ENCODE results near the gene ADRB2.
"Not testable (repeated sequence)": the region's sequence is repeated elsewhere in the genome, so short reads cannot be mapped to it uniquely, and the experiment has no call there.

ADRB2 gene

GRCh38 chr5:148826053-148826738 lies at the start of gene ADRB2:
TSS of gene ADRB2 (plus strand) at chr5:148826611. CDS start at chr5:148826832, 221 bp downstream.
- DNase-seq = peak; percentile 3

- no peak for DNase-seq
These were observed 49.6 kb upstream of the ADRB2 start for GRCh38 chr5:148776780-148777179.

- DNase-seq = no peak
These were observed 47.5 kb upstream of the ADRB2 start for GRCh38 chr5:148778882-148779281.

DNA sequence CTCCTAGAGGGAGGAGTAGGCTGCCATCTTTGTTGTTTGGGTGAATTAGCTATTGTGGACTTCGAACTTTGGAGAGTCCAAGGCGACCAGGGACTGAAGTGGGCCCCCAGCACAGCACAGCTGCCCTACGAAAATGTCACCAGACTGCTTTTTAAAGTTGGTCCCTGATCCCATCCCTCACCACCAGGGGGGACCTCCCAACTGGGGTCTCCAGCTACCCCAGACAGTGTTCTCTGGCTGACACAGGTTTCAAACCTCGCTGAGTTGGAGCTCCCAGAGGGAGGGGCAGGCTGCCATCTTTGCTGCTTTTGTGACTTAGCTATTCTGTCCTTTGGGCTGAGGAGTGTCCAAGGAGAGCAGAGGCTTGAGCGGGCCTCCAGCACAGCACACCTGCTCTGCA lies 45.7 kb upstream of the ADRB2 start:
- DNase-seq = no peak

- no peak for DNase-seq
These were observed 44.6 kb upstream of the ADRB2 start for GRCh38 chr5:148781766-148782165.

DNA sequence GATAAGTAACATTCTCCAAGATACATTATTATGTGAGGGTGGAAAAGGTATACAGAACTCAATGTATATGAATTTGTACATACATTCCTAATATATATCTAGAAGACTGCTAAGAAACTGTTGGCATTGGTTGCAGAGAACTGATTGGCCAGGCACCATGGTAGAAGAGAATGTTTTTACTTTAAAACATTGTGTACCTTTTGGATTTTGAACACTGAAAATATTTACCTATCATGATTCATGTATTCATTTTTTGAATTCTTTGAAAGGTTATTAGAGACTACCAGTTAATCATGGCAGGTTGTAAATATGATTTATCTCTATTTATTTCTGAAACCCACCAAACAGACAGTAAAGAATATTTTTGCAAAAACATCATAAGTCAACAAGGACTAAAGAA lies 41.2 kb upstream of the ADRB2 start:
- no peak for DNase-seq

DNA sequence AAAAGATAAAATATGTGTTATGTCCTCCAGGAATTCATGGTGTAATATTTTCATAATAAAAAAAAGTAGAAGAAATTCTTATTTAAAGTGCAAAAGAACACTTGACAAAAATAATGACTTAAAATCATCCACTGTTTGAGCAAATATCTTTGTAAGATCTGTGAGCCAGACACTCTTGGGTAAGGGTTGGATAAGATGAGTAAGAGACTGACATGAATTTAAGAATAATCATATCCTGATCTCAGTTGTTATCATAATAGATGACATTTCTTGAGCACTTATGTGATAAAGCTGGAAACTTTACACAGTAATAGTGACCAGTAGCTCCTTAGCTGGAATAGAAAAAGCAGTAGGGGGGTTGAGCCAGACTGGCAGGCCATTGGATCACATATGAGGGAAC lies 40.0 kb upstream of the ADRB2 start:
- no peak for DNase-seq

DNA sequence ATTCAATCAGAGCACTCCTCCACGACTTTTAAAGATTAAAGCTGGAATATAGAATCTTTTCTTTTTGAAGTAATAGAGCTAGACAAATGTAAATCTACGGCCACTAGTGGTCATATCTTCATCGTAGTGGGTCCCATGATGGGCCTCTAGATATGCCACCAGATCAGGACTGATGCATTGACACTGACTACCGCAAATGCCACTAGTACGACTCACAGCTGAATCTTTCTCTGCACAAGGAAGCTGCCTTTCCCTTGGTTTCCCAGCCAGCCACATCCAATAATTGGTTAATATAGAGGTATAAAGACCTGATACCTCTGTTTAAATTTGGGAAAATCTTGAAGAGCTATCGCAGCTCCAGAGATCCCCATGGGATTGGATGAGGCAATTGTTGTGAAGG lies 37.8 kb upstream of the ADRB2 start:
- no peak for DNase-seq

- no peak for DNase-seq
These were observed 35.7 kb upstream of the ADRB2 start for GRCh38 chr5:148790545-148791333.

GRCh38 chr5:148791334-148791667 lies 35.1 kb upstream of the ADRB2 start:
- no peak for DNase-seq

DNA sequence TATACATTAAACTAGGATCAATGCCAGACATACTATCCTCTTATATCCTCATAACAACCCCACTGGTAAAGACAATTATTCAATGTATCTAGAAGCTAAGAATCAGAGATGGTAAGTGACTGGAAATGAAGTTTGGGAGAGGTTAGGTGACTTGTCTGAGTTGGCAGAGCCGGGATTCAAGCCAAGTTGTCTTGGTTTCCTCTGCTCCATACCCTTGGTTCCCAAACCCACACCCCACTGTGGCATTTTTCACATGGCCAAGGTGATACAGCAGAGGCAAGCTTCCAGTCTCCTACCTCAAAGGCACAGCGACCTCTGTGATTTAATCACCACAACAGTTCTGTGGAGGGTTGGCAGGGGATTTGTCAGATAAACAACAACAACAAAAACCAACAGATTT lies 34.7 kb upstream of the ADRB2 start:
- DNase-seq = no peak

GRCh38 chr5:148792744-148793143 lies 33.7 kb upstream of the ADRB2 start:
- DNase-seq = no peak

DNA sequence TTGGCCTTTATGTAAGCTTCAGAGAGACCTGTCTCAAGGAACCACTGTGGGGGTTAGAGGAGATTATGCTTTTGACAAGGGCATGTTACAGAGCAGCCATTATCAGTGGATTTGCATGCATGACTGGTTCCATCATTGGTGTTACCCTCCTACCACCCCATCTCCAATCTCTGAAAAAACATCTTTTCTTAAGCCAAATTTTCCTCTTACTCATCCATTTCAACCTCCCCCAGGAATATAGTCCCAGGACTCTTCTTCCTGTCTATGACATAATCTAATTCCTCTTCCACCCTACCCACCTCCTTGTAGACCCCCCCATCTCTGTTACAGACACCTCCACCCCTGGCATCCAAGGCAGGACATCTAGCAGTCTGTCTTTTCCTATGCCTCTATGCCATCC lies 33.1 kb upstream of the ADRB2 start:
- no peak for DNase-seq

DNA sequence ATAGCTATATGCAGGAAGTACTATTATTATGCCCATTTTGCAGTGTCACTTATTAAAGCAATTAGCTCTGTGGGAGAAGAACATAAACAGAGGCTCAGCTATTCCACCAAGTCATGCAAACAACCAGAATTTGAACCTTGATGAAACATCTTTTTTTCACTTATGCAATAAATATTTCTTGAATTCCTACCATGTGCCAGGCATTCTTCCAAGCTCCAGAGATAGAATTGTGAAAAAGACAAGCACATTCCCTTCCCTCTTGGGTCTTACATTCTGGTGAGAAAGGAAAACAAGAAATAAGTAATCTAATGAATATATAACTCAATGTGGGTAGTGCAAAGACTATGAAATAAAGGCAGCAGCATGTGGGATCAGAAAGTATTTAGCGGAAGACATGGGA lies 32.1 kb upstream of the ADRB2 start:
- DNase-seq = no peak

DNA sequence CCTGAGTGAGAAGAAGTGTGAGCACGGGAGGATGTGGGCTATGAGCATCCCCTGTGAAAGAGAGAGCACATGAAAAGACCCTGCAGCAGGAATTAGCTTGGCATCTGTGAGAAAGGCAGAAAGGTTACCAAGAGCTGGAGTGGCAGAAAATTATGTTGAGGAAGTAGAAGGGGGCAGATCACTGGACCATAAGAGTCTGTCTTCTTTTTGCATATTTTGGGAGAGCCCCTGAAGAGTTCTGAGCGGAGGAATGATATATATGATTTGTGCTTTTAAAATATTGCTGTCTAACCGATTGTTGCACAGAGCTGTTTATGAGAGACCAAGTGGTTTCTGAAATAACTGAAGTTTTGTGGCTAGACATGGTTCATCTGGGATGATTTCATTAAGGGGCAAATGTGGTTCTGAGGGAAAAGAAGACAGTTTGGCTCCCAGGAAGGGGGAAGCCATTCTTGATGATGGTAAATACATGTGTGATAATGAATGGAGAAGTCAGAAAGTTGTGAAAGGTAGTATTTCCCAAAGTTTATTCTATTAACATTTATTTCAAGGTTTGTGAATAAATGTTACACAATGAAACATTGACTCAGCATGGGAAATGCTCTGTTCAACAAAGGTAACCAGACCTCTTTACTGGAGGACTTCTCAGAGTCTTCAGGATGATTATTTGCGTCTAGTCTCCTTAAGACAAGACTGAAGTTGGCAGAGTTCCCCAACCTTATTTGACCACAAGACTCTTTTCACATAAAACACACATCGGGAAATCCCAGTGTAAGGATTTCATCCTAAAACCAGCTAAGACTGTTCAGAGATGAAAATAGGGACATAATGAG lies 31.5 kb upstream of the ADRB2 start:
- no peak for DNase-seq

- no peak for DNase-seq
These were observed 29.5 kb upstream of the ADRB2 start for GRCh38 chr5:148796936-148797335.

GRCh38 chr5:148798786-148799185 lies 27.6 kb upstream of the ADRB2 start:
- DNase-seq = no peak

DNA sequence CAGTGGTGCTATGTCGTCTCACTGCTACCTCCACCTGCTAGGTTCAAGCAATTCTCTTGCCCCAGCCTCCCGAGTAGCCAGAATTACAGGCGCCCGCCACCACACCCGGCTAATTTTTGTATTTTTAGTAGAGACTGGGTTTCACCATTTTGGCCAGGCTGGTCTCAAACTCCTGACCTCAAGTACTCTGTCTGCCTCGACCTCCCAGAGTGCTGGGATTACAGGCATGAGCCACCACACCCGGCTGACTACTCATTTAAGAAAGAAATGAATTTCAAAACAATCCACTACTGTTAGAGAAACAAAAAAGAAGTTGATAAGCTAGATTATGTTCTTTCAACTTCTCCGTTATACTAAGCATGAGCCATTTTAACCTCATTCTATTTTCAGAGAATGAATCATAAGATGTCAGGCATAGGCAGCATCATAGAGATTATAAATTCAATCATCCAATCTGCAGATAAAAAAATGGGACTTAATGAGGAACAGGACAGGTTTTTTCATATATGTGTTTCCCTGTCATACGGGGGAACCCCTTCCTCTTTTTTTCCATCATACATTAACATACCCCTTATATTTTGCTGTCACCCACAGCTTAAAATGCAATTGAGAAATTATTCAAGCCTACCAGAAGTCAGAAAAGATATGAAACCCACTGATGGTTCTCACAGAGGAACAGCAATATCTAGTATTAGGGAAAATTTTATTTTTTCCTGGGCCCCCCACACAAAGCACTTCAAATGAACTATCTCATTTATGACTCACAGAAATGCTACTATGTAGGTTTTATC lies 26.5 kb upstream of the ADRB2 start:
- no peak for DNase-seq

DNA sequence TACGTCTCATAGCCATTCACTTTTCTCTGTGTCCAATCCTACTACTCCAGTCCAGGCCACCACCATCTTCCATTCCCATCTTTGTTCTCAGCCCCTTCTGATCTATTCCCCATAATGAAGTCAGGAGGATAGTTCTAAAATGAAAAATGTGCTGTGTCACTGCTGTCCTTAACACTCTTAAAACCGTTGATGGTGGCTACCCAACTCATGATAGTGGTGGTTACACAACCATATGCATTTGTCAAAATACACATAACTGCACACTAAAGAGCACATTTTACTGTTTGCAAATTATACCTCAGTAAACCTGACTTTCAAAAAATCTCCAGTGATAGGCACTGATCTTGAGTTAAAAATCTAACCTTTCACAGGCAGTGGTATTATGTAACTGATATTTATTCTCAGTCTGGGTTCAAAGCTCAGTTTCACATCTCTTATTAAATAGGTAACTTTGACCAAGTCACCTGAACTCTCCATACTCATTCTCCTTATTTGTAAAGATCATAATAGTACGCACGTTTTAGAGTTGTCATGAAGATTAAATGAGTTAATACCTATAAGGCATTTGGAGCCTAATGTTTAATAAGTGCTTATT lies 24.6 kb upstream of the ADRB2 start:
- no peak for DNase-seq

- not testable (repeated sequence) for DNase-seq
These were observed 23.0 kb upstream of the ADRB2 start for GRCh38 chr5:148803451-148803850.

- no peak for DNase-seq
These were observed 22.0 kb upstream of the ADRB2 start for GRCh38 chr5:148804393-148804792.
